OCI-LY3 (cell line): ENCODE data around the gene NLRX1.

Source experiments
- EZH2phosphoT487 ChIP-seq: fragments of 200-600 bp; shearing (Covaris generic); IDR thresholded peaks from 2 replicates; pipeline ENCODE4 v1.6.1; 2018; ENCODE audit warnings: antibody characterized with exemption, mixed run types, low read depth
- TF ChIP-seq, protein P1 (sequence below): fragments of 200-600, 300-600 bp; sonication (generic); IDR thresholded peaks from 2 replicates; pipeline ENCODE4 v1.5.1; 2014; ENCODE audit warnings: antibody characterized with exemption, low read length, low read depth

DNA sequence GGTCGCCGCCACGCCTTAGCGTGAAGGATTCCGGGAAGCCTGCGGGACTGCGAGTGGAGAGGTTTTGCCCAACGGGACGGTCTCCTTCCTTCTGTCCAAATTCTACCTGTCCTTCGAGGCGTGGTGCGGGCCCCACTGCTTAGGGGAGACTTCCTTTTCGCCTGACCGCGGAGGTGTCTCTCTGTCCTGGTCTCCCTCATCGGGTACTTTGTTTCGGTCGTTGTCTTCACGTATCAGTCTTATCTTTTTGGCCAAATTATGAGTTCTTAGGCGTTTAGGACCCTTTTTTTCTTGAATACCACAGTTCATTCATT is 46.8 kb upstream of the NLRX1 start:
- TF ChIP-seq, protein P1, sequence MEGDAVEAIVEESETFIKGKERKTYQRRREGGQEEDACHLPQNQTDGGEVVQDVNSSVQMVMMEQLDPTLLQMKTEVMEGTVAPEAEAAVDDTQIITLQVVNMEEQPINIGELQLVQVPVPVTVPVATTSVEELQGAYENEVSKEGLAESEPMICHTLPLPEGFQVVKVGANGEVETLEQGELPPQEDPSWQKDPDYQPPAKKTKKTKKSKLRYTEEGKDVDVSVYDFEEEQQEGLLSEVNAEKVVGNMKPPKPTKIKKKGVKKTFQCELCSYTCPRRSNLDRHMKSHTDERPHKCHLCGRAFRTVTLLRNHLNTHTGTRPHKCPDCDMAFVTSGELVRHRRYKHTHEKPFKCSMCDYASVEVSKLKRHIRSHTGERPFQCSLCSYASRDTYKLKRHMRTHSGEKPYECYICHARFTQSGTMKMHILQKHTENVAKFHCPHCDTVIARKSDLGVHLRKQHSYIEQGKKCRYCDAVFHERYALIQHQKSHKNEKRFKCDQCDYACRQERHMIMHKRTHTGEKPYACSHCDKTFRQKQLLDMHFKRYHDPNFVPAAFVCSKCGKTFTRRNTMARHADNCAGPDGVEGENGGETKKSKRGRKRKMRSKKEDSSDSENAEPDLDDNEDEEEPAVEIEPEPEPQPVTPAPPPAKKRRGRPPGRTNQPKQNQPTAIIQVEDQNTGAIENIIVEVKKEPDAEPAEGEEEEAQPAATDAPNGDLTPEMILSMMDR: no peak
- no peak for TF ChIP-seq EZH2phosphoT487
